H9 (cell line): ENCODE measurements around the gene MX1. TPM values are rescaled to one million over a fixed set of nuclear protein-coding genes. Genes with fewer than 3 reads are reported as not detected.

ENCODE experiments used
- DNase-seq: peaks from one replicate; pipeline ENCODE4 v3.0.0-alpha.2; 2017
- H2AFZ ChIP-seq: one replicate; pipeline ENCODE4 v1.6.1; 2013; ENCODE audit warnings: mild to moderate bottlenecking, low read length, control low read depth, moderate library complexity
- H2AK5ac ChIP-seq: 2 replicates; pipeline ENCODE4 v1.6.1; 2013; ENCODE audit warnings: low read length, control low read depth, mixed read lengths; ENCODE audit not compliant: insufficient read length
- H2BK120ac ChIP-seq: one replicate; pipeline ENCODE4 v1.6.1; 2013; ENCODE audit warnings: low read depth, mild to moderate bottlenecking, low read length, control low read depth, inconsistent platforms; ENCODE audit not compliant: poor library complexity, severe bottlenecking
- H2BK12ac ChIP-seq: 2 replicates; pipeline ENCODE4 v1.6.1; 2013; ENCODE audit warnings: low read length, control low read depth, mixed read lengths, low read depth; ENCODE audit not compliant: insufficient read length
- H2BK15ac ChIP-seq: 2 replicates; pipeline ENCODE4 v1.6.1; 2013; ENCODE audit warnings: low read depth, low read length, control low read depth
- H2BK20ac ChIP-seq: one replicate; pipeline ENCODE4 v1.6.1; 2013; ENCODE audit warnings: low read depth, mild to moderate bottlenecking, low read length, control low read depth, inconsistent platforms; ENCODE audit not compliant: poor library complexity, severe bottlenecking
- H2BK5ac ChIP-seq: 2 replicates; pipeline ENCODE4 v1.6.1; 2013; ENCODE audit warnings: low read length, control low read depth, mixed read lengths; ENCODE audit not compliant: insufficient read length
- H3K14ac ChIP-seq: 2 replicates; pipeline ENCODE4 v1.6.1; 2013; ENCODE audit warnings: low read length, control low read depth; ENCODE audit not compliant: insufficient read depth
- H3K18ac ChIP-seq: 2 replicates; pipeline ENCODE4 v1.6.1; 2013; ENCODE audit warnings: low read depth, mild to moderate bottlenecking, mixed read lengths, low read length, control low read depth; ENCODE audit not compliant: insufficient read length
- H3K23ac ChIP-seq: 2 replicates; pipeline ENCODE4 v1.6.1; 2013; ENCODE audit warnings: low read length, control low read depth, mixed read lengths, low read depth; ENCODE audit not compliant: insufficient read length
- H3K23me2 ChIP-seq: 2 replicates; pipeline ENCODE4 v1.6.1; 2013; ENCODE audit warnings: low read depth, mild to moderate bottlenecking, mixed read lengths, low read length, control low read depth; ENCODE audit not compliant: insufficient read length, poor library complexity, severe bottlenecking
- H3K27ac ChIP-seq: 2 replicates; pipeline ENCODE4 v1.5.1; 2013; ENCODE audit warnings: low read length, control low read depth, mixed read lengths, low read depth; ENCODE audit not compliant: insufficient read length
- H3K27me3 ChIP-seq: 2 replicates; pipeline ENCODE4 v1.6.1; 2013; ENCODE audit warnings: low read length, control low read depth, inconsistent platforms; ENCODE audit not compliant: insufficient read depth
- H3K4ac ChIP-seq: 2 replicates; pipeline ENCODE4 v1.6.1; 2013; ENCODE audit warnings: low read depth, mild to moderate bottlenecking, control low read depth, inconsistent platforms, low read length, moderate library complexity
- H3K4me1 ChIP-seq: 2 replicates; pipeline ENCODE4 v1.6.1; 2013; ENCODE audit warnings: low read length, control low read depth, inconsistent platforms; ENCODE audit not compliant: insufficient read depth
- H3K4me2 ChIP-seq: 2 replicates; pipeline ENCODE4 v1.6.1; 2013; ENCODE audit warnings: low read length, control low read depth, mixed read lengths; ENCODE audit not compliant: insufficient read length, insufficient read depth
- H3K56ac ChIP-seq: 2 replicates; pipeline ENCODE4 v1.6.1; 2013; ENCODE audit warnings: low read depth, mild to moderate bottlenecking, mixed read lengths, low read length, control low read depth; ENCODE audit not compliant: insufficient read length
- H3K79me1 ChIP-seq: 2 replicates; pipeline ENCODE4 v1.6.1; 2013; ENCODE audit warnings: low read depth, mild to moderate bottlenecking, moderate library complexity, low read length, control low read depth, inconsistent platforms; ENCODE audit not compliant: insufficient read depth, poor library complexity, severe bottlenecking
- H3K79me2 ChIP-seq: 2 replicates; pipeline ENCODE4 v1.6.1; 2013; ENCODE audit warnings: low read length, control low read depth, inconsistent platforms; ENCODE audit not compliant: insufficient read depth
- H3K9ac ChIP-seq: 2 replicates; pipeline ENCODE4 v1.6.1; 2013; ENCODE audit warnings: low read length, control low read depth, mixed read lengths; ENCODE audit not compliant: insufficient read length; ENCODE audit errors: extremely low read depth
- H3K9me3 ChIP-seq: one replicate; pipeline ENCODE4 v1.6.1; 2013; ENCODE audit warnings: low read depth, low read length, inconsistent platforms; ENCODE audit not compliant: control insufficient read depth
- H3T11ph ChIP-seq: one replicate; pipeline ENCODE4 v1.6.1; 2013; ENCODE audit warnings: mild to moderate bottlenecking, low read length, control low read depth, inconsistent platforms
- H4K20me1 ChIP-seq: one replicate; pipeline ENCODE4 v1.6.1; 2013; ENCODE audit not compliant: control insufficient read depth, insufficient read length, insufficient read depth
- H4K5ac ChIP-seq: 2 replicates; pipeline ENCODE4 v1.6.1; 2013; ENCODE audit warnings: low read depth, mild to moderate bottlenecking, mixed read lengths, low read length, control low read depth; ENCODE audit not compliant: insufficient read length
- H4K8ac ChIP-seq: replicated peaks from 2 replicates; pipeline ENCODE4 v1.6.1; 2013; ENCODE audit warnings: low read length, control low read depth, mixed read lengths, low read depth; ENCODE audit not compliant: insufficient read length
- H4K91ac ChIP-seq: 2 replicates; pipeline ENCODE4 v1.6.1; 2013; ENCODE audit warnings: low read depth, mild to moderate bottlenecking, moderate library complexity, mixed read lengths, low read length, control low read depth; ENCODE audit not compliant: insufficient read length
- H3K27ac Mint-ChIP-seq, 3 experiments: 2 replicates in 2 of 3; 3 replicates in 1 of 3; pipeline ENCODE4 v1.8.0; 2020 to 2021; ENCODE audit warnings: mixed read lengths in 3 of 3, mild to moderate bottlenecking in 1 of 3, moderate library complexity in 1 of 3
- H3K27me3 Mint-ChIP-seq: 2 replicates; pipeline ENCODE4 v1.8.0; 2021; ENCODE audit warnings: low read depth, mild to moderate bottlenecking, moderate library complexity, mixed read lengths
- H3K36me3 Mint-ChIP-seq, 3 experiments: 2 replicates in 2 of 3; 3 replicates in 1 of 3; pipeline ENCODE4 v1.8.0; 2020 to 2021; ENCODE audit warnings: low read depth in 3 of 3, mixed read lengths in 3 of 3; ENCODE audit not compliant: insufficient read depth in 1 of 3
- H3K4me1 Mint-ChIP-seq, 2 experiments: 2 replicates each; pipeline ENCODE4 v1.8.0; 2020; ENCODE audit warnings: mixed read lengths in 2 of 2
- H3K4me3 Mint-ChIP-seq, 2 experiments: 2 replicates in 1 of 2; 3 replicates in 1 of 2; pipeline ENCODE4 v1.8.0; 2020 to 2021; ENCODE audit warnings: mild to moderate bottlenecking in 2 of 2, mixed read lengths in 2 of 2, moderate library complexity in 1 of 2
- H3K9me3 Mint-ChIP-seq, 2 experiments: 2 replicates in 1 of 2; 3 replicates in 1 of 2; pipeline ENCODE4 v1.8.0; 2020; ENCODE audit warnings: mild to moderate bottlenecking in 2 of 2, mixed read lengths in 2 of 2, moderate library complexity in 1 of 2
- WGBS: extraction: QIAGEN DNeasy Blood & Tissue Kit; methylation state at CpG from one replicate; pipeline ENCODE4 v1.1.7; 2013; ENCODE audit warnings: missing lambda C conversion rate, low lambda C conversion rate, mixed read lengths; ENCODE audit not compliant: insufficient read length; ENCODE audit errors: extremely low coverage; 5-methylcytosine and 5-hydroxymethylcytosine counted together
- total RNA-seq: library from RNA; stranded (reverse); gene quantifications from 2 replicates; pipeline ENCODE4 v1.2.1, GENCODE V29; 2021
- TF ChIP-seq, protein P1 (sequence below): fragments of 200-600 bp; sonication (generic); conservative IDR thresholded peaks from 3 replicates; pipeline ENCODE4 v1.8.0; 2021; ENCODE audit warnings: antibody characterized with exemption, mild to moderate bottlenecking

Gene MX1
- total RNA-seq, 1 experiment from 2014 or later = 6.3 TPM

DNA sequence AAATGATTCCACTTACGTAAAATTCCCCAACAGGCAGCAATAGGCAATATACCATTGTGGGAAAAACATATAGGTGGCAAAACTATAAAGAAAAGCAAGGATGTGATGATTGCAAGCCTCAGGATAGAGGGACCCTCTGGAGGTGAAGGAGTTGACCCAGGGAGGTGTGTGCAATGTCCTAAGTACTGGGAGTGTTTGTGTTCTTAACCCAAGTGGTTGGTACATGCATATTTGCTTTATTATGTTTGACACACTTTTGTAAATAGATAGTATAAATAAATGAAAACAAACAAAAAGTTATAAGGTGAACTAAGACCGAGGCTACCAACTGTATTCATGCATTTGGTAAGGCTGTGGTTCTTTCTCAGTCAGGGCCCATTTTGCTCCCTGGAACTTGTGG, 7.5 kb downstream of the MX1 start:
- H3K4me1 ChIP-seq = peaks cover 5% of the 10 kb centered on the region; the same call in 1 of the 2 replicates
- no peaks in the 10 kb centered on the region; the same call in 1 of the 2 replicates for H3K27me3 Mint-ChIP-seq
- H2BK20ac ChIP-seq = no peak overlapping the region
- no peak overlapping the region for H3K27ac Mint-ChIP-seq
- no peaks in the 10 kb centered on the region for H3K9me3 ChIP-seq
- H3K27ac ChIP-seq = no peak overlapping the region
- H3K36me3 Mint-ChIP-seq = peaks cover 8 to 31% (median 12%) of the 10 kb centered on the region in 3 experiments
- H3K9me3 Mint-ChIP-seq = peaks cover 5 to 6% of the 10 kb centered on the region in 2 experiments; a peak in 3 of 5 replicates
- no peaks in the 10 kb centered on the region for H3K23me2 ChIP-seq
- H3K79me2 ChIP-seq = no peaks in the 10 kb centered on the region
- H2BK5ac ChIP-seq = no peak overlapping the region
- H3K4me2 ChIP-seq = no peak overlapping the region
- H4K8ac ChIP-seq = no peak overlapping the region
- H4K91ac ChIP-seq = no peak overlapping the region
- TF ChIP-seq, protein P1, sequence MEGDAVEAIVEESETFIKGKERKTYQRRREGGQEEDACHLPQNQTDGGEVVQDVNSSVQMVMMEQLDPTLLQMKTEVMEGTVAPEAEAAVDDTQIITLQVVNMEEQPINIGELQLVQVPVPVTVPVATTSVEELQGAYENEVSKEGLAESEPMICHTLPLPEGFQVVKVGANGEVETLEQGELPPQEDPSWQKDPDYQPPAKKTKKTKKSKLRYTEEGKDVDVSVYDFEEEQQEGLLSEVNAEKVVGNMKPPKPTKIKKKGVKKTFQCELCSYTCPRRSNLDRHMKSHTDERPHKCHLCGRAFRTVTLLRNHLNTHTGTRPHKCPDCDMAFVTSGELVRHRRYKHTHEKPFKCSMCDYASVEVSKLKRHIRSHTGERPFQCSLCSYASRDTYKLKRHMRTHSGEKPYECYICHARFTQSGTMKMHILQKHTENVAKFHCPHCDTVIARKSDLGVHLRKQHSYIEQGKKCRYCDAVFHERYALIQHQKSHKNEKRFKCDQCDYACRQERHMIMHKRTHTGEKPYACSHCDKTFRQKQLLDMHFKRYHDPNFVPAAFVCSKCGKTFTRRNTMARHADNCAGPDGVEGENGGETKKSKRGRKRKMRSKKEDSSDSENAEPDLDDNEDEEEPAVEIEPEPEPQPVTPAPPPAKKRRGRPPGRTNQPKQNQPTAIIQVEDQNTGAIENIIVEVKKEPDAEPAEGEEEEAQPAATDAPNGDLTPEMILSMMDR = no peak
- no peak overlapping the region for H4K5ac ChIP-seq
- peaks cover 21% of the 10 kb centered on the region in 2 experiments for H3K4me1 Mint-ChIP-seq
- no peak overlapping the region for H3K56ac ChIP-seq
- H3T11ph ChIP-seq = no peak overlapping the region
- no peak overlapping the region for H2BK15ac ChIP-seq
- no peak overlapping the region for H3K18ac ChIP-seq
- DNase-seq = no peak
- no peak overlapping the region for H3K14ac ChIP-seq
- H3K27me3 ChIP-seq = no peaks in the 10 kb centered on the region
- no peaks in the 10 kb centered on the region for H4K20me1 ChIP-seq
- H3K79me1 ChIP-seq = no peaks in the 10 kb centered on the region
- no peak overlapping the region for H3K4ac ChIP-seq
- H3K9ac ChIP-seq = no peak overlapping the region
- no CpG with 5 or more reads among the region's 2 CpGs for WGBS
- H3K23ac ChIP-seq = no peak overlapping the region
- H2BK120ac ChIP-seq = no peak overlapping the region
- no peak overlapping the region for H2AK5ac ChIP-seq
- no peak overlapping the region for H2AFZ ChIP-seq
- no peak overlapping the region for H3K4me3 Mint-ChIP-seq
- no peak overlapping the region for H2BK12ac ChIP-seq
